GM04504 (cell line): Measurements from ENCODE around the gene ARHGAP24.
"Not testable (repeated sequence)": the region's sequence is repeated elsewhere in the genome, so short reads cannot be mapped to it uniquely, and the experiment has no call there.

ENCODE experiments used
- DNase-seq: peaks from one replicate; pipeline ENCODE4 v3.0.0-alpha.2; 2012; ENCODE audit warnings: low read depth

The ARHGAP24 gene

DNA sequence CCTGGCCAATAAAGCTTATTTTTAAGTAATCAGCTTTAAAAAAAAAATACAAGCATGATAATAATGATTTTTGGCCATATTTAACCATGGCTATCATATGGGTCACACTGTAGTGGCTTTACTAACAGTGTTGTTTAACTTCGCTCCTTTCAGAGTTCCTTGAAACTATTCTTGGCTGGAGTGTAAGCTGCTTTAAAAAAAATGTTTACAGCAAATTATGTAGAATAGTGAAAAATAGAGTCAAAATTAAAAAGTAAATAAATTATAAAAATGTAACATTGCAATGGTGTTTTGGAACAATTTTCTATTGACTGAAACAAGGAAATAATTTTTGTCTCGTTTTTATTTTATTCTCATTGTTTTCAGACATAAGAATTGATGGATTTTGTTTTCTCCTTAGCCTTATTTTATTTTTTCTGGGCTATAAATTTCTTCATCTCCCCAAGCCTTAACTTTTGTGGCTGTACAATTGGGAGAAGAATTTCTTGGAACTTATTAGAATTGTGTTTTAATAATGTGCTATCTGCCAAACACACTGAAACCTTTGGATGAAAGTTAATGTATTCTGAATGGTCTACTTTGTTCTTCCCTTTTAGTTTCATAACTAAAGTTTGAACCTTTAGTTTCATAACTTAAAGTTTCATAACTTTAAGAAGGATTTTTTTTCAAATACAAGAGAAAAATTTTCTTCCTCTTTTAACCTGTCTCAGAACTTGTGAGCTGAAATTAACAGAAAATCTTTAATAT is 182.0 kb downstream of the ARHGAP24 start:
- DNase-seq, result no peak

DNA sequence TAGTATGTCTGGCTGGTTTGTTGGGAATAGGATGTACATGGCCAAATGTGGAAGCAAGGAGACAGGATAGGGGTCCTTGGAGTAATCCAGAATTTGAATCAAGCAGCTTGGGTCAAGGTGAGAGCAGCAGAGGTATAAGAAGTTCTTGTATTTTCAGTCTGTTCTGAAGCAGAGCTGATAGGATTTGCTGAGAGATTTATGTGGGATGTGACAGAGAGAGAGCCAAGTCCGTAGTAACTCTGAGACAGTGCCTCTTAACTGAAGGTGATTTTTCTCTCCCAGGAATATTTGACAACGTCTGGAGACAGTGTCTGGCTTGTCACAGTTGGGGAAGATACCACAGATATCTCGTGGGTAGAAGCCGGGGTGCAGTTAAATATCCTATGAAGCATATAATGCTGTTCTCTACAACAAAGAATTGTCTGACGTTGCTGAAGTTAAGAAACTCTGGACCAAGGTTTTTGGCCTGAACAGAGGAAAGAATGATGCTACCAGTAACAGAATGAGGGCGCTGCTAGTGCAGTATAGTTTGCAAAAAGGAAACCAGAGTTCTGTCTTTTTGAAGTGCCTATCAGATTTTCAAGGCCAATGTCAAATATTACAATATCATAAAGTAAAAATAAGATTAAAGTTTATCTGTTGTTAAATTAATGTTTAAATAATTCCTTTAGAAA is 184.0 kb downstream of the ARHGAP24 start:
- DNase-seq, result no peak

DNA sequence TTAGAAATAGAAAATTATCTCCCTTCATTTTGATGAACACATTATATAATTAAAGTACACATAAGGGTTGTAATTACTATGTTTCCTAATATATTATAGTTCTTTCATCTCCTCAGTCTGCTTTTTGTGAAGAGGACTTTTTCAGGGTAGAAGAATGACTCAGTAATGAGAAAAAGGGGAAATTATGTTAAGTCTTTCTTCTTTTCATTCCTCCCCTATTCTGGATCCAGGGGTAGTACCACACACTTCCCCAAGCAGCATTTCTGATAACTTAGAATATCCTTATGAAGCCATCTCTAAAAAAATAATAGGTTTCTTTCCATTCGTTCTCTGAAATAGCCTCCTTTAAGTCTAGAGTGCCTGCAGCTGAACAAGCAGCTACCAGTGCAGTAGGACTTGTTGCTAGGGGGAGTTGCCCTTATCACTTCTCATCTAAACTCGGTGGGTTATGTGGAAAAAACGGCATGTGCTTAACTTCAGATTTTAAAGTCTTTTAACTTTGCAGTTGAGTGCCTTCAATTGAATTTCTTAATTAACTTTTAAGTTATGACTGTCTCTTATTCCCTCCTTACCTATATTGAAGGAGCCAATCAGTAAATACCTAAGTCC is 184.8 kb downstream of the ARHGAP24 start:
- DNase-seq, result no peak

DNA sequence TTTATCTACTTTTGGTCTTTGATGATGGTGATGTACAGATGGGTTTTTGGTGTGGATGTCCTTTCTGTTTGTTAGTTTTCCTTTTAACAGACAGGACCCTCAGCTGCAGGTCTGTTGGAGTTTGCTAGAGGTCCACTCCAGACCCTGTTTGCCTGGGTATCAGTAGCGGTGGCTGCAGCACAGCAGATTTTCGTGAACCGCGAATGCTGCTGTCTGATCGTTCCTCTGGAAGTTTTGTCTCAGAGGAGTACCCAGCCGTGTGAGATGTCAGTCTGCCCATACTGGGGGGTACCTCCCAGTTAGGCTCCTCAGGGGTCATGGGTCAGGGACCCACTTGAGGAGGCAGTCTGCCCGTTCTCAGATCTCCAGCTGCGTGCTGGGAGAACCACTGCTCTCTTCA is 191.7 kb downstream of the ARHGAP24 start:
- DNase-seq, result not testable (repeated sequence)

DNA sequence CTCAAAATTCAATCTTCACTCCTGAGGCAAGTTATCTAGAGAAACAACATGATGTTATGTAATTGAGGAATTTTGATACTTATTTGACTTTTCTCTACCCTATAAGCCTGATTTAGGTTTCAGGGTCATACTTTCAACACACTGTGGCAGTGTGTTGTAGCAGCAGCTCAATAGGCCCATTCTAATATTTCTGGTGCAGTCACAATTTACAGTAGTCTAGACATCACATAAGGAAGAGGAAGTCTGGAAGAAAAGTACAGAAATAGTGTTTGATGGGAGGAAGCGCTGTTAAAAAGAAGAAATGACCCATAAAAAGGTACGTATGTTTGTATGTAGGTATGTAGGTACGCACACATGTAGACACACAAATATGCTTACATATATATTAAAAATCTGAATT is 194.3 kb downstream of the ARHGAP24 start:
- DNase-seq, result no peak

DNA sequence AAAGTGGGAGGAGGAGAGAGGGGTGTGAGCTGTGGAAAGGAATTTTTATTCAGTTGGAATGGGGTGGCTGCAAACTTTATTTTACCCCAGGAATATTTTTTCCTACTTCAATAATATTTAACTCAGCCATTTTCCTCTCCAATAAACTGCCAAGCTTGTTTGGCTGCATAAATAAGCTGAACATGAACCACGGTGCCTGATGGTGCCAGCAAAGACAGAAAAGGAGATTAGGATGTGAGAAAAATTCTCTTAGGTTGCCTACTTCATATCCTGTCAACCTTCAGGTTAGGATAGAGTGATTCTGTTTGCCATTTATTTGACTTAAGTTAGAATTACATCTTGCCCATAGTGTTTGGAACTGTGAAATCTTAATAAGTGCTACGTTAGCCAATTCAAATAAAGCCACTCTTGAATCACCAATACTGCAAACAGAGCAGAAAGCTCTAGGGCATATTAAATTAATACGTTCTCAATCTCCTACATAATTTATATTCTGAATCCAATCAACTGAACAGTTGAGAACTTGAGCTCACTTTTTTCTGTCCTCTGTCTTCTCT is 195.1 kb downstream of the ARHGAP24 start:
- no peak for DNase-seq

DNA sequence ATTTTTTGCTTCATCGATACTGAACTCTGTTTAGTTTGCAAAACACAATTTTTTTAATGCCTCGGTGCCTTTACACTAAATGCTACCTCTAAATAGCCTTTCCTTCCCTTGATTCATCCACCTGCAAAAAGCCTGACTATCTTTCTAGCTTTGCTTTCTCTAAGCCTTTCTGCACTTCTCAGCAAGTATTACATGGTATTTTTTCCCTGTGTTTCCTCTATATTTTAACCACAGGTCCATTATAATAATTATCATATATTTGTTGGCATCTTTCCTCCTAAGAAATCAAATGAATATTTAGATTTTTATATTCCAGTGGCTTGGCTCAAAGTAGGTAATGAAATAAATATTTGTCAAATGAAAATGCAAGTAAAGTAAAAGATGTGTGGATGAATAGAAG is 196.2 kb downstream of the ARHGAP24 start:
- no peak for DNase-seq

DNA sequence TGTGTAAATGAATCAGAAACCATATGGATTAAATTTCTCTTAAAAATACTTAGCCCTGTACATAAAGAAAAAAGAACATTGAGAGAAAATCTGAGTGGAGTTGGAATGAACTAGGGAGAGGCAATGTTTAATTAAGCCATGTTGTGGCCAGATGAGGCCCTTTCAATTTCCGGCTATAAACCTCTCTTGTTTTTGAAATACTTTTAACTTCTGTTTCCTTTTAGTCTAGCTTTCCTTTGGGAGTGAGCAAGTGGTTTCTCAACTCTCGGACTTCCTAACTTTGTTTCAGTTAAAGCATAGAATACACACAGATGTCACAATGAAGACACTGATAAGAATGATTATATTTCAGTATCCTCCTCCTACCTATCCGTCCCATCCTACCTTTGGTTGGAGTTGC is 197.2 kb downstream of the ARHGAP24 start:
- peak; percentile 53 for DNase-seq

DNA sequence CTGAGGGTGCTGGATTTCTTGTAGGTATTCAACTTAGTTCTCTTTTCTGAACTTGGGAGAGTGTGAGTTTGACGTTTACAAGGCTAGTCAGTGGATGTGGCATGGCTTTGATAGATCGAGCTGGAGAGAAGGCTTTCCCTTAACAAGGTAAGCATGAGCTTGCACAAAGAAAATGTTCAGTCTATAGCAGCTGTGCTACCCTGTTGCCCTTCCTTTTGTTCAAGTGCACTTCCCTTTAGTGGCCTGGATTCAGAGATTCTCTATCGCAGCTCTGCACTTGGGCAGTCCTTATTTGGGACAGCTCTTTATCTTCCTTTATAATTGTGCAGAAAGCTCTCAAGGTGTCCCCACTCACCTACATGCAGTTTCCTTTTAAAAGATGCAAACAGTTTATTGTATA is 198.0 kb downstream of the ARHGAP24 start:
- DNase-seq, result no peak

DNA sequence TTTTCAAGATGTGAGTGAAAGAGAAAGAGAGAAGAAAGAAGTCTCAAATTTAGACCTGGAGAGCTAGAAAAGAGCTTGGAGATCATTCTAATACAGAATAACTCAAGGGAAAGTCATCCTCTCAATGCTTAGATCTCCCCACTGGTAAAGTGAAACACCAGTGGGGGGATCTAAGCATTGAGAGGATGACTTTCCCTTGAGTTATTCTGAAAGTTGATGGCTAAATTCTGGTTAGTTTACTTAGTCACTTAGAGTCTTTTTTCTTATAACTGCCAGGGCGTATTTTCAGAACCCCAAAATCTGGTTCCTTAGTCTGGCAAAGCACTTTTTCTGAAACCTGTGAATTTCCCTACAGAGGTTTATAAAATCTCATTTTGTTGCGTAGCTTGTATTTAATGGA is 198.6 kb downstream of the ARHGAP24 start:
- DNase-seq, result no peak

DNA sequence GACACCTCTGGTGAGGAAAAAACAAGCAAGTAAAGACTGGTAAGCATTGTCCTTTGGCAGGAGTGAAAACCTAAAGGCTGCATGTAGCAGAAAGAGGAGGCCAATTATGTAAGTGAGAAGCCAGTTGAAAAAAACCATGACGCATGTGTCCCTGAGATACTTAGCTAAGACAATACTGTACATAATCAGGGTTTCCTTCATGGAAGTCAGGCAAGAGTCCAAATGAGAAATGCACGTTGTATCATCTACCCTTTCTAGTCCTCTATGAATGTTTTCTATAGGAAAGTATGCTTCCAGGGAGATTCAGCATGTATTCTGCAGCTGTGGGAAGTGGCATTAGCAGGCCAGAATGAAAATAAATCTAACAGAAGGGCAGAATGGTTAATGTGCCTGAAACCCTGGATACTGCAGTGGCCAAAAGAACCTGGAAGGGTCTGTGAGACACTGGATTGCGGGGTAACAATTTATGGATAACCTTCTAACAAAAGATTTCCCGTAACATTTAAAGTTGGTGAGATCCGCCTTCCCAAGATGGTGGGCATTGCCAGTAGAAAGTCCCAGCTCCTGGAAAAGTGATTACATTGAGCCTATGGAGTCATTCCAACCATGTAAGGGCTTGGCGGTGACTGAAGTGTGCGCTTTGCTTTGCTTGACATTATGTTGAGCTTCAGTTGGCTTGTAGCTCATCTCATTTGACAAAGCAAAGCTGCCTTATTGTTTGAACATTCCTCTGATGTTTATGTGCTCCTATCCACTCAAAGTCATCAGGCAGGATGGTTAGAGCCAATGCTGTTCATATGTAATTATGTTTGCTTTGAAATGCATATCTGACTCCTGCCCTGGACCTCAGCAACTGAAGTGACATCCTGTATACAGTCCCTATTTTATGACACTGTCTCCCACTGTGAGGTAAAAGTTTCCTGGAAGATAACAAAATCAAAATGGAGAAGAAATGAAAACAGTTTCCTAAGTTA is 200.4 kb downstream of the ARHGAP24 start:
- DNase-seq, result no peak

DNA sequence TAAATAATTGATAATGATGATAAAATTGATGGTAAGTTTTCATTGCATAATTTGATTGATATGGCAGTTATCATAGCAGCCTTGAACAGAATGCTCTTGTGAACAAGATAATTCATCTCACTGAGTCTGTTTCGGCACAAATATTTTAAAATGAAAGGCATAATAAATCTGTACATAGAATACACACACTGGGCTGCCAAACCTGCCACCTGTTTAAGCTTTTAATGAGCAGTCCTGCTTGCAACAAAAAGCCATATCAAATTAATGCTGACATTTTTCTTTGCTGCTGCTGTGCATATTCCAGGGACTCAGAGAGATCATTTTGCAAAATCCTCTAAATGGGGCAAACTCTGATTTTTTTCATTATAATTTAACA is 201.1 kb downstream of the ARHGAP24 start:
- no peak for DNase-seq

DNA sequence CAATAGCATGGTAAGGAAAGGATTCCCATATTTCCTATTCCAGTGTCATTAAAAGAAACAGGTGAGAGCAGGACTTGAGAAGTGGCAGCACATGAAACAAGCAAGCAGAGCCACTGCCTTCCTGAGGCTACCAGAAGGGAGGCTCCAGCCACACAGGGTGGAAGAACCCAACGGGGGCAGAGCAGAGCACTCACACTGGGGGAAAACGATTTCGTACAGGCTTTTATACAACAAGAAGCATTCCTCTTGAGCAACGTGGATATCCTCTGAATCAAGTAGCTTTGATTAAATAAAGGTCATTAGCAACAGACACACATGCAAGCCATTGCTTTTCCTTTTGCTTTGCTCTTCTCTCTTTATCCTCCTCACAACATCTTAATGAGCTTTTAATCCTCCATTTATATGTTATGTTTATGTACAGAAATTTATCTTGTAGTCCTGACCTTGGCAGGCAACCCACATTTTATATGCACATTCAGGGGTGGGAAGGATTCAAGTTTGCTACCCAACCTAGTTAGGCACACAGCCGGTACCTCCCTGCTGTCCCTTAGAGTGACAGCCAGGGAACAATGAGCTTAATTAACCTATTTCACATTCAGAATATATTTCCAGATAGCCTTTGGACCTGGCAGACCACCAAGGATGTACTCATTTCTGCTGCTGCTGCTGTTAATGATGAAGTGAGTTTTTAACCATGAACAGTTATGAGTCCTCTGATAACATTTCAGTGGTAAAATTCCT is 202.1 kb downstream of the ARHGAP24 start:
- no peak for DNase-seq

DNA sequence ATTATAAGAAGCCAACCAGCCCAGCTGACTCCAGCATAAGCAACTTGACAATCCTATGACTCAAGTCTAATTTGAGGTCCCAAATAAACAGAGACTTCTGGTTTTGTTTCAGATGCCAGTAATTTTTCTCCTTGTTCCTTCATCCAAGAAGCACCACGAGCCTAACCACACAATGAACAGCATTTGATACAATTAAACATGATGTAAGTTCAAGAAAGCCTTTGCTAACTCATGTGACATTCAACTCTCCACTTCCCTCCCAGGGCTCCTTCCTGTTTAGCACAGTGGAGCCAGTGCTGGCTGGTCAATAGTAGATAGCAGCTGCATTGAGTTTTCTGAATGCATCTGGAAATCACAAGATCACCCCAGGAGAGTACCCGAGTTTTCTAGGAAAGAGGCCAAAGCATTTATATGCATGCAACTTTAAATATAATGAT is 206.3 kb downstream of the ARHGAP24 start:
- peak; percentile 94 for DNase-seq

DNA sequence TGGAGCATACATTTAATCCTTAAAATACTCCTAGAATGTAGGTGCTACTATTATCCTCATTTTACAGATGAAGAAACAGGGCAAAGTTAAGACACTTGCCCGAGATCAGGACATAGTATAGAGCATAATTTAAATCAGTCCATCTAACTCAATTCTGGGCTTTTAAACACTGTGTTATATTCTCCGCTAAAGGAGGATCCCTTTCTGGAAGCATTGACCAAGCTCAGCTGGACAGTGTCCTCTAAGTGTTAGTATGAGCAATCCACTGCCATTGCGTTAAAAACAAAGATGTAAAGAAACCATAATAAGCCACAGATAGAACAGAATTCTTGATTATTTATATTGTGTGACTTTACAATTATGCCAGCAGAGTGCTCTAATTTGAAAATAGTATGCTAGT is 207.0 kb downstream of the ARHGAP24 start:
- DNase-seq, result no peak

DNA sequence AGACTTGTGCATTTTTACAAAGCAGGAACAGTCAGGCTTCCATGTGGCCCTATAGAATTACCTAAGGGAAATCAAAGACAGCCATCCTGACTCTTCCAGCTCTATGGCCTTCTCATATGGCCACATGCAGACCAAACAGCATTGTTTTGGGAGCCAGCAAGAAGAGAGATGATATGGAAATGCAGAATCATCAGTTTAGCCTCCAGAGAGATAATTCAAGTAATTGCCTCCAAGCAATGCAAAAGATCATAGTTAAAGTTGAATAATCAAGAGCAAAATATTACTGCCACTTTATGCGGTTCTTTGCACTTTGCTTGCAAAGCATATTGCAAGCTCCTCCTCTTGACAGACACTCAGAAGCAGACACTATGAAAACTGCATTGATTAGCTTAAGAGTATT is 207.4 kb downstream of the ARHGAP24 start:
- no peak for DNase-seq

DNA sequence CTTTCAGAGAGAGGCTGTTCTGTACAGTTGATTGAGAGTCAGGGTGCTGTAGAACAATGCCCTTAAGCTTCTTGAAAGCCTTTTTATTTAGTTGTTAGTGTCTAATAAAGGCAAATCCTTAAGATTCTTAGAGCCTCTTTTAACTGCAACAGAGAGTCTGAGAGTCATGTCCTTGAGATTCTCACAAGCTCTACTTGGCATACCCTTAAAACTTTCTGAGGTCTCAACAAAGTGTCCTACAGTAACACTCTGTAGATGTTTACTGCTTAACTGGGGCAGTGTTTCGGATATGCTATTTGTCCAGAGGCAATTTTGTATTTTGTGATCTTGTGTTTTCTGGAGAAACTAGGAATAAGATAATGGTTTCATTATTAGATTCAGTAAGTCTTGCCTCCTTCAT is 209.7 kb downstream of the ARHGAP24 start:
- DNase-seq, result no peak

DNA sequence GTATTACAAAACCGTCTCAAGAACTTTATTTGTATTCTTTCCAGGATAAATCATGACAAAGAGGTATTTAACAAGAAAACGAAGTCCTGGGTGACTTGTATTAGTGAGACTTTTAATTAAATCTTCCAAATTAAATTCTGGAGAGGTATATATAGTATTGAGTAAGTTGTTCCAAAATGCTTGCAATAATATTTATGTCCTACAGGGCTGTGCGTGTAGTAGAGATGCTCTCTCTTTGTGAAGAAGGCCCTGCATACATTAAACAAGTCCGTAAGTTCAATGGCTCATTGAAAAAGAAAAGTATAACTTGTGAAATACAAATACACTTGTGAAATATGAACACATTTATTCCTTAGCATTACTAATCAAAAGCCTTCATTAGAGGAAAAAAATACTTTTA is 211.4 kb downstream of the ARHGAP24 start:
- DNase-seq, result no peak

DNA sequence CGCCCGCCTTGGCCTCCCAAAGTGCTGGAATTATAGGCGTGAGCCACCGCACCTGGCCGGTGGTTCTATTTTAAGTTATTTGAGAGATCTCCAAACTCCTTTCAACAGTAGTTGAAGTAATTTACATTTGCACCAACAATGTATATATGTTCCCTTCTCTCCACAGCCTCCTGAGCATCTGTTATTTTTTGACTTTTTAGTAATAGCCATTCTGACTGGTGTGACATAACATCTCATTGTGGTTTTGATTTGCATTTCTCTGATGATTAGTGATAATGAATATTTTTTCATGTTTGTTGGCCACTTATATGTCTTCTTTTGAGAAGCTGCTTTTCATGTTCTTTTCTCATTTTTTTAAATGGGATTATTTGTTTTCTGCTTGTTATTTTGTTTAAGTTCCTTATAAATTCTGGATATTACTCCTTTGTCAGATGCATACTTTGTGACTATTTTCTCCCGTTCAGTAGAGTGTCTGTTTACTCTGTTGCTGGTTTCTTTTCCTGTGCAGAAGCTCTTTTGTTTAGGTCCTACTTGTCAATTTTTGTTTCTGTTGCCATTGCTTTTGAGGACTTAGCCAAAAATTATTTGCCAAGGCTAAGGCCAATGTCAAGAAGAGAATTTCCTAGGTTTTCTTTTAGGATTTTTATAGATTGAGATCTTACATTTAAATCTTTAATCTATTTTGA is 213.2 kb downstream of the ARHGAP24 start:
- DNase-seq, result no peak

DNA sequence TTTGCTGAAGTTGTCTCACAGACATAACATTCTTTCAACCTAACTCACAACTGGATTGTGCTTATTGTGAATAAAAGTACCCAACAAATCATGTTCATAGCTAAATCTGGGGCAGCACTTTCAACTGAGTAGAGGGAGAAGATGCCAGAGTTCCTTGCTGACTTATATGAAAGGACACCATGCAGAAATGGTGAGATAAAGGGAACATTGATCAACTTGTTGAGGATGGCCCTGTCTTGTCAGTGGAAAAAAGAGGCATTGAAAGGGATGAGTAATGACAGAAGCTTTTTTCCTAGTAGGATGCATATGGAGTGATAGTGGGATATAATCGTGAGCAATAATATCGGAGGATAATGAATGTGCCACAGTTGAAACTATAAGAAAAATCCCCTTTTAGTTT is 221.7 kb downstream of the ARHGAP24 start:
- no peak for DNase-seq

DNA sequence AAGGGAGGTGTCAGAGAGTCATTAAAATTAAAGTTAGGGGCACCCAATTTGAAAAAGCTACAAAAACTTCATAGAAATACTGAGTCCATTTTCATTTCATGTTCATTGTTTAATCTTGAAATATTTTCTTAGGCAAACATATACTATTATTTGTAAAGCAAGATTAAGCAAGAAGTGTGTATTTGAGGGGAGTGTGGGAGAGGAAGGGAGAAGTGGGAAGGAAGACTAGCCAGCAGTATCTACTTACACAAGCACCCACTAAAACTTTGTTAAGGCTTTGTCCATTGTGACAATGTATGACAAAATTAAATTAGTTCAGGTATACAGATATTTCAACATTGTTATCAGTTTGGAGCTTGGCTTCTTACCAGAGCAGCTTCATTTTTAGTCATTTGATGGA is 222.9 kb downstream of the ARHGAP24 start:
- DNase-seq, result no peak
